GM12801 (cell line): ENCODE results near the gene TMEM132E.

Source experiments
- TF ChIP-seq, protein P1 (sequence below): IDR thresholded peaks from one replicate; pipeline ENCODE4 v1.5.1; 2011; ENCODE audit warnings: control low read depth; ENCODE audit not compliant: insufficient read length; ENCODE audit errors: extremely low read depth

Gene TMEM132E

DNA sequence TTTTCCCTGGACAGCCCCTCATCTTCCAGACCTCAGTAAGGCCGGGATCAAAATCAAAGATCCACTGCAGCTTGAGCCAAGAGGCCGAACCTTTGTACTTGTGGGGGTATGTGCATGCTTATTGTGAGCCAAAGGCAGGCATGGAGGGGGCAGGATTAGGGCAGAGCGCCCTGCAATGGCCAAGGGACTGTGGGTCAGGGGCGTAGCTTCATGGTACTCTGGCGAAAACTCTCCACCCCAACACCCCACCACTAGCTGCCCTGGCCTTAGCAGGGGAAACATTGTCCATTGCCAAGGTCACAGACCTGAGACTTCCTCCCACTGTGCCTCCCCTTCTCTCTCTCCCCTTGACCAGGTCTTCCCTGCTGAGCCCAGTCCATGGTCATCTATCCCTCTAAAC is 90.1 kb downstream of the TMEM132E start:
- TF ChIP-seq, protein P1, sequence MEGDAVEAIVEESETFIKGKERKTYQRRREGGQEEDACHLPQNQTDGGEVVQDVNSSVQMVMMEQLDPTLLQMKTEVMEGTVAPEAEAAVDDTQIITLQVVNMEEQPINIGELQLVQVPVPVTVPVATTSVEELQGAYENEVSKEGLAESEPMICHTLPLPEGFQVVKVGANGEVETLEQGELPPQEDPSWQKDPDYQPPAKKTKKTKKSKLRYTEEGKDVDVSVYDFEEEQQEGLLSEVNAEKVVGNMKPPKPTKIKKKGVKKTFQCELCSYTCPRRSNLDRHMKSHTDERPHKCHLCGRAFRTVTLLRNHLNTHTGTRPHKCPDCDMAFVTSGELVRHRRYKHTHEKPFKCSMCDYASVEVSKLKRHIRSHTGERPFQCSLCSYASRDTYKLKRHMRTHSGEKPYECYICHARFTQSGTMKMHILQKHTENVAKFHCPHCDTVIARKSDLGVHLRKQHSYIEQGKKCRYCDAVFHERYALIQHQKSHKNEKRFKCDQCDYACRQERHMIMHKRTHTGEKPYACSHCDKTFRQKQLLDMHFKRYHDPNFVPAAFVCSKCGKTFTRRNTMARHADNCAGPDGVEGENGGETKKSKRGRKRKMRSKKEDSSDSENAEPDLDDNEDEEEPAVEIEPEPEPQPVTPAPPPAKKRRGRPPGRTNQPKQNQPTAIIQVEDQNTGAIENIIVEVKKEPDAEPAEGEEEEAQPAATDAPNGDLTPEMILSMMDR = no peak

DNA sequence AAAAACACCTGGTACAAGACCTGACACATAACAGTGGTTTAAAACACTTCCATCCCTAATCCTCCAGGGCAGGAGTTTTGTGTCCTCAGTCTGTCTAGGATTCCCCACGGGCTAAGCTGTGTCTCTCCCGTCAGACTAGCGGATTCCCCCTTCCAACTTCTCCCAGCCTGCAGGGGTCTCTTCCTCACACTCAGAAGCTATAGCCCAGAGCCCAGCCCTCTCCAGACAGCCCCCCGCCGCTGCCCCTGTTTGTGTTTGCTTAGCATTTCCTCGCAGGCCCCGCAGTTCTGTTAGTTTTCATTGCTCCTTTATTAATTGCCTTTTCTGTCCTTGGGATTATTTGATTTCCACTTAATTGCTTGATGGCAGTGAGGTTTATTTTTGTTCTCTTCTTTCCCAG is 91.2 kb downstream of the TMEM132E start:
- TF ChIP-seq, protein P1 = no peak

DNA sequence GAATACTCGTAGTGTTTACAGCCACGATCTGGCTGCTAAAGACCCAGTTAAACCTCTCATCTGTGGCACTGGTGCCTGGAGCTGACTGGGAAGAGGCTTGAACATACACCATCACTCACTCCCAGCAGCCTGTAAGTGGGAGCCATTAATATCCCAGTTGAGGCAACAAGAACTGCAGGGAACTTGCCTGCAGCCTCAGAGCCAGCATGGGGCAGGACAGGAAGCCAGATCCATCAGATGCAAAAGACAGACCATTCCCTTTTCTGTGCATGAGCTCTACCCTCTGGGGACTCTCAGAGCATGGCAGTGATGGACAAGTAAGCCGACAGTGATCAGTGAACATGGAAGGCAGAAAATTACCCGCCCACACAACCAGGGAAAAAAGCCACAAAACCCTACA is 91.8 kb downstream of the TMEM132E start:
- TF ChIP-seq, protein P1 = no peak

DNA sequence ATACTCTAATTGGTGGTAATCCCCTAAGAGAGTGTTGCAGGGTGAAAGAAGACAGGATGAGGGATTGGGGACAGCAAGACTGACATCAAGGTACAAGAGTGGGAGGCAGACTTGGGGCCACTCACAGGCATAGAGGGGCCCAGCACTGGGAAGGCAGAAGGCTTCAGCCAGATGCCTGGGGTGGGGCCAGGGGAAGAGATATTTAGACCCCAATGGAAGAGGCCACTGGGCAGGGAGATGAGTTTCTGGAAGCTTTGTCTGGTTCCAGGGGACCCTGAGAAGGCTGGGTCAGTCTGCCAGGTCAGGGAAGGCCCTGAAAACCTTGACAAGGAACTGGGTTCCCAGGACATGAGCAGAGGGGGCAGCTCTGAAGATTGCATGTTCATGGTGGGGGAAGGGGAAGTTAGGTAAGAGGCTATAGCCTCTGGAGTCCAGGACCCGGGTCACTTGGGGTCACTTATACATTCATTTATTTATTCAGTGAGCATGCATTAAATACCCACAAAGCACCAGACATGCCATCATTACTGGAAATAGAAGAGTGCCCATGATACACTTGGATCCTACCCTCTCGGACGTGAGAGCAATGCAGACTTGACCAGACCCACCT is 92.9 kb downstream of the TMEM132E start:
- TF ChIP-seq, protein P1 = no peak

DNA sequence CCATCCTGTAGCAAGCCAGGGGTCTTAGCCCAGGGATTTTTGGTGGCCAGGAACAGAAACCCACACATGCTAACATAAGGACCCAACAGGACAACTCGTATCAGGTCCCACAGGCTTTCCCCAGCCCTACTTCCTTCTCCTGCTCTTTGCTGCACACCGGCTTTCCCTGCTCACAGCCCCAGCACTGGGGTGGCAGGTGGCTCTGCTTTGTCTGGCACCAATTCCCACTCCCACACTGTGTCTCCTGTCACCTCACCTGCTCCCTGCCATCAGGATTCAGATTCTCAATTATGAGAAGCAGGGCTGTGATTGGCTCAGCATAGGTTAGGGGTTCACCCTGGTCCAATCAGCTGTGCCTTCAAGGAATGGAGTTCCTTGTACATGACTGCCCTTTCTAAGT is 94.1 kb downstream of the TMEM132E start:
- TF ChIP-seq, protein P1 = no peak

- TF ChIP-seq, protein P1 = no peak
Observed at GRCh38 chr17:34673995-34674890, 94.9 kb downstream of the TMEM132E start.

GRCh38 chr17:34675143-34675542 is 95.8 kb downstream of the TMEM132E start:
- TF ChIP-seq, protein P1 = no peak
